Muscle layer of duodenum (tissue), 2 donors: ENCODE measurements around the gene MAGEB2.

Source experiments
- H3K27ac ChIP-seq: one replicate; pipeline ENCODE4 v1.7.0; 2013; ENCODE audit warnings: mild to moderate bottlenecking, low read length
- H3K27me3 ChIP-seq: one replicate; pipeline ENCODE4 v1.7.0; 2013; ENCODE audit warnings: low read depth, mild to moderate bottlenecking, control low read depth, low read length
- H3K36me3 ChIP-seq, 2 donors: one replicate each; pipeline ENCODE4 v1.7.0; 2013; ENCODE audit warnings: low read length in 2 of 2, control low read depth in 1 of 2, mild to moderate bottlenecking in 1 of 2; ENCODE audit not compliant: insufficient read depth in 2 of 2, control insufficient read depth in 1 of 2
- H3K4me1 ChIP-seq, 2 donors: one replicate each; pipeline ENCODE4 v1.7.0; 2013; ENCODE audit warnings: low read length in 2 of 2, mild to moderate bottlenecking in 2 of 2, control low read depth in 1 of 2, moderate library complexity in 1 of 2; ENCODE audit not compliant: insufficient read depth in 2 of 2, control insufficient read depth in 1 of 2
- H3K4me3 ChIP-seq, 2 donors: one replicate each; pipeline ENCODE4 v1.7.0; 2013; ENCODE audit warnings: low read length in 2 of 2, low read depth in 1 of 2, mild to moderate bottlenecking in 1 of 2
- H3K9me3 ChIP-seq, 2 donors: one replicate each; pipeline ENCODE4 v1.7.0; 2013; ENCODE audit warnings: low read length in 2 of 2, control low read depth in 1 of 2, mild to moderate bottlenecking in 1 of 2; ENCODE audit not compliant: control insufficient read depth in 1 of 2
- donor health status: healthy.

Gene MAGEB2

DNA sequence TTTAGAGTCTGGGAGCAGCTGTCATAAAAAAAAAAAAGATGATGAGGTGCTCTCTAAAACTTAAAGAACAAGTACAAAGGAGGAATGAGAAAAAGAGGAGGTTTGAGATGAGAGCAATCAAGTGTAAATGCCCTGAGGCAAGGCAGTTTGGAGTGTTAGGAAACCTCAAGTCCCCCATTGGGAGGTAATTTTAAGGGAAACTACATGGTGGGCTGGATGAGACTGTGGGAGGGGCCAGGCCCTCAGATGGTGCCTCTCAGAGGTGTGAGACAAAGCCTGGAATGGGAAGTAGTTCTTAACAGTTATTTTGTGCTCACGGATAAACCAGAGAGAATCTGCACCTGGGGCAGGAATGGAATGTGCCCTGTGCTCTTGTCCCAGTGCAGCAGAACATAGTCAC is 13.2 kb downstream of the MAGEB2 start:
- H3K4me3 ChIP-seq: no peak overlapping the region
- no peaks in the 10 kb centered on the region for H3K27me3 ChIP-seq
- H3K36me3 ChIP-seq: no peaks in the 10 kb centered on the region
- H3K9me3 ChIP-seq: no peaks in the 10 kb centered on the region
- H3K27ac ChIP-seq: no peak overlapping the region
- H3K4me1 ChIP-seq: no peaks in the 10 kb centered on the region

DNA sequence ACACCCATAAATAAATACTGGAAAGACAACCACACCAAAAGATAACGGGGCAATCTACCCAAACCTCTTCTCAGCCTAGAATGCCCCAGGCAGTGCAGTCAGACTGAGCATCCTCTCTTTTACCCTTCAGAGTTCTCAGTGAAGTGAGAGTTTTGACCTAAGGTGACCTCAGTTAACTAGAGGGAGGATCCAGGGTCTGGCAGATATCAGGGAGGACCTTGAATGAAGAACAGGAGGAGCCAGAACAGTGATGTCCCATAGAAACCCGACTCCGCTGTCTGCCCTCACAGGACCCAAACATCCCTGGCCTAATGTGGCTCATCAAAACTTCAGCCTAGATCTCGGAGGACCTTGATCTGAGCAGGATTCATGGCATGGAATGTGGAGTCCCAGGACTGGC is 15.0 kb downstream of the MAGEB2 start, which contains the start of gene MAGEB3:
MAGEB3 (plus strand) TSS at position 263 of the 400 bp plus-strand sequence. CDS start 5,268 bp downstream, outside the sequence.
- Histone ChIP-seq H3K4me3 (no peak within 1 kb of the TSS), H3K27ac (no peak within 1 kb of the TSS), H3K27me3 (no peaks in the 10 kb centered on the region), H3K9me3 (no peaks in the 10 kb centered on the region), H3K4me1 (no peaks in the 10 kb centered on the region), H3K36me3 (no peaks in the 10 kb centered on the region)

GRCh38 chrX:30241724-30242415 is 26.5 kb downstream of the MAGEB2 start, which contains the start of gene MAGEB4:
TSS of gene MAGEB4 (plus strand) at chrX:30242000. CDS start at chrX:30242136, 136 bp downstream.
- no peaks in the 10 kb centered on the region for H3K27me3 ChIP-seq
- H3K9me3 ChIP-seq: no peaks in the 10 kb centered on the region
- no peak within 1 kb of the TSS for H3K4me3 ChIP-seq
- no peak within 1 kb of the TSS for H3K27ac ChIP-seq
- no peaks in the 10 kb centered on the region for H3K36me3 ChIP-seq
- H3K4me1 ChIP-seq: no peaks in the 10 kb centered on the region

GRCh38 chrX:30246769-30247489 is 31.6 kb downstream of the MAGEB2 start, which contains the start of gene MAGEB1:
TSS of gene MAGEB1 (plus strand) at chrX:30247146. CDS start at chrX:30250494, 3,348 bp downstream.
- Histone ChIP-seq H3K36me3 (no peaks in the 10 kb centered on the region), H3K9me3 (no peaks in the 10 kb centered on the region), H3K27me3 (no peaks in the 10 kb centered on the region), H3K27ac (no peak within 1 kb of the TSS), H3K4me3 (no peak within 1 kb of the TSS), H3K4me1 (no peaks in the 10 kb centered on the region)

- Histone ChIP-seq H3K36me3 (no peaks in the 10 kb centered on the region), H3K4me1 (no peaks in the 10 kb centered on the region), H3K9me3 (no peaks in the 10 kb centered on the region), H3K27ac (no peak overlapping the region), H3K4me3 (no peak overlapping the region), H3K27me3 (no peaks in the 10 kb centered on the region)
Observed at GRCh38 chrX:30248854-30249253, 33.5 kb downstream of the MAGEB2 start.

DNA sequence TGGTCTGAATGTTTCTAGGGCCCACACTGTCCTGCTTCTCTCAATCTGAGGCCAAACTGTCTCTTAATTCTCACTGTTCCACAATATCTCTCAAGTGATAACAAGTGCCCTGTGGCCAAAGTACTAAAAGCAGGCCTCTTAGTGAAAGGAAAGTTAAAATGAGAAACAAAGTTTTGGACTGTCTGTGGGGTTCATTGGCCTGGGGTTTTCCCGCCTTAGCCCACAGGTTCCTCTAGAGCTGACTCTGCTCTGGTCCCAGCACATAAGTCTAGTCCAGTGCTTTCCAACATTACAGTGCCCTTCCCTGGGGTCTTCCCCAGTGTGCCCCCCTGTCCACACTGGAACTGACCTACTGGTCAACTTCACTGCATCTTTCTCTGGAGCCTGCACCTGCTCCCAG is 37.9 kb downstream of the MAGEB2 start:
- H3K36me3 ChIP-seq: no peaks in the 10 kb centered on the region
- H3K4me1 ChIP-seq: no peaks in the 10 kb centered on the region
- no peak overlapping the region for H3K27ac ChIP-seq
- H3K27me3 ChIP-seq: no peaks in the 10 kb centered on the region
- H3K4me3 ChIP-seq: no peak overlapping the region
- H3K9me3 ChIP-seq: no peaks in the 10 kb centered on the region

- Histone ChIP-seq H3K9me3 (no peaks in the 10 kb centered on the region), H3K27me3 (no peaks in the 10 kb centered on the region), H3K36me3 (no peaks in the 10 kb centered on the region), H3K4me3 (no peak overlapping the region), H3K4me1 (no peaks in the 10 kb centered on the region), H3K27ac (no peak overlapping the region)
Observed at GRCh38 chrX:30259927-30260326, 44.6 kb downstream of the MAGEB2 start.

GRCh38 chrX:30261012-30261411 is 45.6 kb downstream of the MAGEB2 start:
- Histone ChIP-seq H3K27me3 (no peaks in the 10 kb centered on the region), H3K4me1 (no peaks in the 10 kb centered on the region), H3K9me3 (no peaks in the 10 kb centered on the region), H3K4me3 (no peak overlapping the region), H3K27ac (no peak overlapping the region), H3K36me3 (no peaks in the 10 kb centered on the region)

GRCh38 chrX:30262763-30263162 is 47.4 kb downstream of the MAGEB2 start:
- H3K4me1 ChIP-seq: no peaks in the 10 kb centered on the region
- H3K27ac ChIP-seq: no peak overlapping the region
- no peak overlapping the region for H3K4me3 ChIP-seq
- no peaks in the 10 kb centered on the region for H3K36me3 ChIP-seq
- no peaks in the 10 kb centered on the region for H3K9me3 ChIP-seq
- H3K27me3 ChIP-seq: no peaks in the 10 kb centered on the region
